Activated CD4-positive, alpha-beta T cell treated with anti-CD3 and anti-CD28 coated beads, Interleukin-2, Interleukin-6, amounts not matched to agents 100 ng/mL and 50 ng/mL, durations not matched to agents 16 hours and 8 hours (primary cell): ENCODE results near the gene RPS21.

Source experiments
- DNase-seq: peaks from one replicate; pipeline ENCODE4 v3.0.0-alpha.2; 2020

The RPS21 gene

DNA sequence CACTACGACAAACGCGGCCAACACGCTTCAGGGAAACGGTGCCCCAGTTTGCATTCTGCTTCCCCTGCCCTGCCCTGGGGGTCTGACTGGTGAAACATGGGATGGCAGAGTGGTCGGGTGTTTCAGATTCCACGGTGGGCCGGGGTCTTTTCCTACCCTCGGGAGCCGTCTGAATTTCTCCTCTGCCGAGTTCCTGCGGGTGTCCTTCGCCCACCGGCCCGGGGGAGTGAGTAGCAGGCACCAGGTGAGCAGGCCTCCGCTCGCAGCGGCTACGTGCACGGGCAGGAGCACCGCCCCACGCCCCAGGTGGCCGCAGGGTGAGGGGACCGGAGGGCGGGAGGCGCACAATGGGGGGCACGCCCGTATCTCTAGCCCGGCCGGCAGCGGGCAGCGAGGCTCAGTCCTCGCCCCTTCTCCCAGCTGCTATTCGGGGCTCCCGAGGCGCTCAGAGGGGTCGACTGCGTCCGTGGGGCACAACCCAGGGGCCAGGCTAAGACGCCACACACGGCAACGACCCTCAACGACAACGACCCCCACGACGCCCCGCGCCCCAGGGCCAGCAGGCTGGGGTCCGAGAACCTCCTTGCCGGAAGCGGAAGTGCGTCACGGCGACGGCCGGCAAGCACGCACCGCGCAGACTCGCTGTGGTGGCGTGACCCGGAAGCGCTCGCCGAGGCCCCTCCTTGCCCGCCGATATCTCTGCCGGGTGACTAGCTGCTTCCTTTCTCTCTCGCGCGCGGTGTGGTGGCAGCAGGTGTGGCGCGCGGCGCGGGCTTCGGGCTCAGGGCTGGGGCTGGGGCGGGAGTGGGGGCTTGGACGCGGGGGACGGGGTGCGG is at the start of gene RPS21:
RPS21 (plus strand) TSS at position 721 of the 836 bp plus-strand sequence. CDS start 236 bp downstream, outside the sequence.
- peak; percentile 95 for DNase-seq

DNA sequence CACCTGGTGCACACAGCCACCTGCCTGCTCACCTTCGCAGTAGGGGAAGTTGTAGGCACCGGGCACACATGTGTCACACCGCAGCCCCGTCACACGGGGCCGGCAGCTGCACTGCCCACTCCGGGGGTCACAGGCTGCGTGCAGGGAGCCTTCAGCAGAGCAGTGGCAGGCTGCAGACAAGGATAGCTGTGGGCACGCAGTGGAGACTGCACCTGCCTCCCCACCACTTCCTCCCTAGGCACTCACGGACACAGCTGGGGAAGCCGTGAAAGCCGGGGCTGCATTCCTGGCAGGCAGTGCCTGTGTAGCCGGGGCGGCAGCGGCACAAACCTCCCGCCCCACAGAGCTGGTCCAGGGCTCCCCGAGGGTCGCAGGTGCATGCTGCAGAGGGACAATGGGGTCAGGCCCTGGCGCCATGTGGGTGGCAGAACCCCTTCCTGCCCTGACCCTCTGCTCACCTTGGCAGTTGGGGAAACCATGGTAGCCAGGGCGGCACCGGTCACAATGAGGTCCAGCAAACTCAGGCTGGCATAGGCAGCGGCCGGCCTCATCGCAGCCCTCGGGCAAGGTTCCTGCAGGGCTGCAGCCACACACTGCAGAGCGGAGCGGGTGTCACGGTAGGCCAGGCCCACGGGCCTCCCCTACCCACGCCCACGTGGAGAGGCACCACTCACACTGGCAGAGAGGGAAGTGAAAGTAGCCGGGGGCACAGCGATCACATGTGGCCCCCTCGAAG is 49.2 kb upstream of the RPS21 start:
- DNase-seq = no peak

GRCh38 chr20:62338294-62338620 is 48.6 kb upstream of the RPS21 start:
- DNase-seq = no peak

GRCh38 chr20:62339647-62340062 is 47.2 kb upstream of the RPS21 start:
- no peak for DNase-seq

DNA sequence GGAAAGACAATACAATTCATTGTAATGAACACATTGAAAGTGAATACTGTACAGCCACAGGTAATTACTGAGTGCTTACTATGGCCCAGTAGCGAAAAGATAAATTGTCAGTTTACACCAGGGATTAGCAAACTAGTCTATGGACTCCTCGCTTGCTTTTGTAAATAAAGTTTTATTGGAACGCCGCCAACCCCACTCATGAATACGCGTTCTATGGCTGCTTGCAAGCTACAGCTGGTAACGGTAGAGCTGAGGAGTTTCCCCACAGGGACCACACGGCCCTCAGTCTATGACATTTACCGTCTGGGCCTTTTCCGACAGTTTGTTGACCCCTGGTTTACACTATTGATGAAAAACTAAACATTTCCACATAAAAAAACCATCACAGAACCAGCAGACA is 44.0 kb upstream of the RPS21 start:
- no peak for DNase-seq

DNA sequence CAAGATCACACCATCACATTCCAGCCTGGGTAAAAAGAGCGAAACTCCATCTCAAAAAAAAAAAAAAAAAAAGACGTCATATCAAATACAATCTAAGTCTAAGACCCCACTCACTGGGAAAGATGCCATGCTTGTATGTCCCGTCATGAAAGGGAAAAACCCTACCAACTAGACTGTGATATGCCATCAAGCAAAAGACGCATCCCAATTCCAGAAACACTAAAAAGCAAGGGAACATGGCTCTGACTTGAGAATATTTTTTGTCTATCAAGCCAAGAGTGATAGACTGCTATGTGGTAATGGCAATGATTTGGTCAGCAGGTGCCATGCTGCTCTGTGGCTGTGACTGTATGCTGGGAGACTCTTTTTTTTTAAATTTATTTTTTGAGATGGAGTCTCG is 42.8 kb upstream of the RPS21 start:
- no peak for DNase-seq

GRCh38 chr20:62344782-62345181 is 42.1 kb upstream of the RPS21 start:
- no peak for DNase-seq

GRCh38 chr20:62345681-62346370 is 41.1 kb upstream of the RPS21 start:
- no peak for DNase-seq

- no peak for DNase-seq
Measured at GRCh38 chr20:62346398-62347150, 40.3 kb upstream of the RPS21 start.

- no peak for DNase-seq
Measured at GRCh38 chr20:62347151-62347404, 39.8 kb upstream of the RPS21 start.

DNA sequence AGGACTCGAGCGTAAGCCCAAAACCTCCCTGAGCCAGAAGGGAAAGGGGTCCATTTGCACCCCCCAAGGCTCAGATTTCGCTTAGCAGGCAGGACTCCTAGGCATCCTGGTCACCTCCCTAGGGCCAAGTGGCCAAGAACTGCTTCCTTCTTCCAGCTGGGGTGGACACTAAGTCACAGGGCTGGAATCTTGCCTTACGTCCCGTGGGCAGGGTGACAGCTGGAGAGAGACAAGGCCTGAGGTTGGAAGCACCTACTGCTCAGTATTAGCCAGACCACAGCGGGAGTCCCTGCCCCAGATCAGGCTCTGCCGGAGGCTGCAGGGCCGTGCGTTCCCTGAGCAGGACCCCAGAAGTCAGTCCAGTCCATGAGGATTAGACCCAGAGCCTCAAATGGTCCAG is 39.5 kb upstream of the RPS21 start:
- no peak for DNase-seq

DNA sequence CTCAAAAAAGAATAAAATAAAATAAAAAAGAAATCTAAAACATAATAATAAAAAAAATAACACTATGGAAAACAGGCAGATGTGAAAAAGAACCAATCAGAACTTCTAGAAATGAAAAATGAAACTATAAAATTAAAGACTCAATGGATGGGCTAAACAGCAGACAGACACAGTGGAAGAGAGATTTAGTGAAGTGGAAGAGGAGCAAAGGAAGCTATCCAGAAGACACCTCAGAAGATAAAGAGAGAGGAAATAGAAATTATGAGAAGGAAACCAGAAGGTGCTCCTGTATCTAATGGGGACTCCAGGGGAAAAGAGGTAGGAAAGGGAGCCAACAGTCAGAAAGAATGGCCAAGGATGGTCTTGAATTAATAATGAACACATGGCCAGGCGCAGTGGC is 38.3 kb upstream of the RPS21 start:
- no peak for DNase-seq

- DNase-seq = no peak
Measured at GRCh38 chr20:62349556-62350097, 37.3 kb upstream of the RPS21 start.

GRCh38 chr20:62350098-62350628 is 36.7 kb upstream of the RPS21 start:
- no peak for DNase-seq

GRCh38 chr20:62350629-62351422 is 36.1 kb upstream of the RPS21 start:
- DNase-seq = no peak

- no peak for DNase-seq
Measured at GRCh38 chr20:62351469-62352401, 35.2 kb upstream of the RPS21 start.

DNA sequence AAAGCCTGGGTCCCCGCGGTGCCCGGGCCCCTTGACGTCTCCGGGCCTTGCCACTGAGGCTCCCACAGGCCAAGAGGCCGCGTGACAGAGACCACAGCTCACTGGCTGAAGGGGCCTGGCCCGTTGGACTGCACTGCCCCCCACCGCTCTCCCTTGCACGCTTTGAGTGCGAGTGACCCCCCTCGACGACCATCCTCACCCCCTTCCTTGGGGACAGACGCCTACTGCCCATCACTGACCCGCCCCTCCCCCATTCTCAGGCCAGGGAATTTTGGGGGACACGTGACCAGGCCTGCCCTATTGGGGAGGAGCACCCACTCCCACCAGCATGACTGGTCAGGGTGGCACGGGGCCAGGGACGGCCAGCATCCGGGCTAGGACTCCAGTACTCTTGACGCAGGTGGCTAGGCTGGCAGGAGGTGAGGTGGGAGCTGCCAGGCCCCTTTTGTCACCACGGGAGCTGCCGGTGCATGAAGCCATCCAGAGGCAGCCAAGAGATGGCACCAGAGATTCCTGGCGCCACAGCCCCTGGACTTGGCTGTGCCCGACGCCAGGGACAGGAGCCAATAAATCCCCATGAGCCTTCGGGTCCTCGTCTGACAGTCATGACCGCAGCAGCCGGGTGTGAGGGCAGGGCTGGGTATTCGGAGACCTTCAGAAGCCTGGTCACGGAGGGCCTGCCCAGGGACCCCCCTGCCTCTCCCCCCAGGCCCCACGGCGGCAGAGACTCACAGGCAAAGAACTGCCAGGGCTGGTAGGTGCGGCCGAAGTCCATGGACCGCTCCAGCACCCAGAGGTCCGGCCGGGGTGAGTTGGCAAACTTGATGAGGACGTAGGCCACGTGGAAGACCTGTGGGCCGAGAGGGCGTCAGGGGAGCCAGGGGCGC is 34.3 kb upstream of the RPS21 start:
- DNase-seq = no peak

DNA sequence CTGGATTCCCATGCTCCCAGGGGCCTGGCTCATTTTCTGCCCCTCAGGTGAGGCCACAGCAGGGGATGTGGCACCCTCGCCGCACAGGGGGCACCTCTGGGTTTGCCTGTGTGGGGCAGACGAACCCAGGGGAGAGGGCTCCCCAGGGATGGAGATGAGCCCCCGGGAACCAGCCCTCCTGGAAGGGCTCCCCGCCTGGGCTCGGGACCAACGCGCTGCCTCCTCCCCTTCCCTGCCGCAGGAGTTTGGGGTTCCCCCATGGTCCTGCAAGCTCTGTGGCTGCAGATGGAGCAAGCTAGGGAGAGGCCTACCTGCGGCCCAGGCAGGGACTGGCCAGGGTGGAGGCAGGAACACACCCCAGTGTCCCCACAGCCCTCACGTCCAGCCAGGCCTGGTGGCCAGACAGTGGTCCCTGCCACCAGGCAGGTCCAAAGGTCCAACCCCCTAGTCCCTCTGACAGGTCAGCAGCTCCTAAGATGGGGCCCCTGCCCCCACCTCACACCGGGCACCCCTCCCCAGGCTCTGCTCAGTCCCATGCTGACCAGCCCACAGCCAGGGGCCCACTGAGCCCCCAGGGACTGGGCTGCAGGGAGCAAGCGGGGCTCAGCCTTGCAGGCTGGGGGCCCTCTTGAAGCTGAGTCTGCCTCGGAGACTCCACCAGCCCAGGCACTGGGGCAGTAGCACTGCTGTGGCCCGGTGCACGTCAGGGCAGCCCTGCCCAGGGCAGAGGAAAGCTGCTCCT is 33.4 kb upstream of the RPS21 start:
- DNase-seq = no peak
